ENCODE measurements around the gene OR52J3.
"Not testable (repeated sequence)": the region's sequence is repeated elsewhere in the genome, so short reads cannot be mapped to it uniquely, and the experiment has no call there.

OR52J3 gene

DNA sequence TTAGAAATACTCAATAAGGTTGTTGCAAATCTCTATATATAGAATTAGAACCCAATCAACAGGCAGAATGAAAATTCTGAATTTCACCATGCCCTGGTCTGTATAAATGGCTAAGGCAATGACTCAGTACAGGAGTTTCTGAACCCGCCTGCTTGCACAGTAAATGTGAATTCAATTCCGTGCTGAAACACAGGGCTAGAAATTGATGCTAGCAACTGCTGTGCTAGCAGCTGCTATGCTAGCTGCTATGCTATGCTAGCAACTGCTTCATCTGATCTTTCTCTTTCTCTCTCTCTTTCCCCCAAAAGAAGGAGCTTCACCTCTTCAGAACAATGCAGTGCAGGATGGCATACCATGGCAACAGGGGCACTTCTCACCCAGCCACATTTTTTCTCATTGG, 9.7 kb upstream of the OR52J3 start:
- no peak overlapping the region for H3K4me3 ChIP-seq (ENCODE audit: control insufficient read depth, low read depth, low read length)
- TF ChIP-seq, protein P1, sequence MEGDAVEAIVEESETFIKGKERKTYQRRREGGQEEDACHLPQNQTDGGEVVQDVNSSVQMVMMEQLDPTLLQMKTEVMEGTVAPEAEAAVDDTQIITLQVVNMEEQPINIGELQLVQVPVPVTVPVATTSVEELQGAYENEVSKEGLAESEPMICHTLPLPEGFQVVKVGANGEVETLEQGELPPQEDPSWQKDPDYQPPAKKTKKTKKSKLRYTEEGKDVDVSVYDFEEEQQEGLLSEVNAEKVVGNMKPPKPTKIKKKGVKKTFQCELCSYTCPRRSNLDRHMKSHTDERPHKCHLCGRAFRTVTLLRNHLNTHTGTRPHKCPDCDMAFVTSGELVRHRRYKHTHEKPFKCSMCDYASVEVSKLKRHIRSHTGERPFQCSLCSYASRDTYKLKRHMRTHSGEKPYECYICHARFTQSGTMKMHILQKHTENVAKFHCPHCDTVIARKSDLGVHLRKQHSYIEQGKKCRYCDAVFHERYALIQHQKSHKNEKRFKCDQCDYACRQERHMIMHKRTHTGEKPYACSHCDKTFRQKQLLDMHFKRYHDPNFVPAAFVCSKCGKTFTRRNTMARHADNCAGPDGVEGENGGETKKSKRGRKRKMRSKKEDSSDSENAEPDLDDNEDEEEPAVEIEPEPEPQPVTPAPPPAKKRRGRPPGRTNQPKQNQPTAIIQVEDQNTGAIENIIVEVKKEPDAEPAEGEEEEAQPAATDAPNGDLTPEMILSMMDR (conservative IDR thresholded peaks at IDR 0.05; ENCODE audit: control insufficient read depth, insufficient read depth, low read depth, low read length) = no peak
- DNase-seq (ENCODE audit: low read depth) = no peak

DNA sequence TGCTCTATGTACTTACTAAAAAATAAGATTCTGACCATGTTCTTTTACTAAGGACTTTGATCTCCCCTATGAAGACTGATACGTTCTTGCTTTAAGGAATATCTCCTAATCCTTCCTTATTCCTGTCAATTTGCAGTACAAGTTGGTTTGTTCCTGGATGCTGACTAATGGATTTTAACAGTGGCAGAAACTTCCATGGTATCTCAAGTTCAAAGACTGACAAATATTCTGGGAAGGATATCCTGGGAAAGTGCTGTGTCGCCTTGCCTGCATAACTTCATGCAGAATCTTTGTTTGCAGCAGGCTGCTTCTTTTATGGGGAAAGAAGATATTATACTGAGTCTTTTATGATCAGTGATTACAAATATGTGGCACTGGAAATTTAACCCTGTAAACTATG, 8.4 kb upstream of the OR52J3 start:
- TF ChIP-seq, protein P1 (conservative IDR thresholded peaks at IDR 0.05; ENCODE audit: control insufficient read depth, insufficient read depth, low read depth, low read length) = no peak
- DNase-seq (ENCODE audit: low read depth) = no peak
- no peak overlapping the region for H3K4me3 ChIP-seq (ENCODE audit: control insufficient read depth, low read depth, low read length)

DNA sequence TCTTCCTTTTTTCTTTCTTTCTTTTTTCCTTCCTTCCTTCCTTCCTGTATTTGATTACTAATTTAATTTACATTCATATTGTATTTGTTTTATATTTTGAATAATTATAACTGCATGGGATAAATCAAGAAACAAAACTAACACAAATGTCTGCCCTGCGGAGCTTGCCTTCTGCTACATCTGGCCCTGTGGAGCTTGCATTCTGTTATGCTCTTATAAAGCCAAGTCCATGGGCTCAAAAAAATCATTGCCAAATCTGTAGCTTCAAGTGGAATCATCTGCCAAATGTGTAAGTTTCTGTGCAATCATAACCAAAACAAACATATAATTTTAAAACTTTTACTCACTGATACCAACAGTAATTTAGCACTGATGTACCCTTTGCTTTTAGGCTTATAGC, 8.0 kb upstream of the OR52J3 start:
- DNase-seq (ENCODE audit: low read depth) = no peak
- TF ChIP-seq, protein P1 (conservative IDR thresholded peaks at IDR 0.05; ENCODE audit: control insufficient read depth, insufficient read depth, low read depth, low read length) = no peak
- H3K4me3 ChIP-seq (ENCODE audit: control insufficient read depth, low read depth, low read length) = no peak overlapping the region

DNA sequence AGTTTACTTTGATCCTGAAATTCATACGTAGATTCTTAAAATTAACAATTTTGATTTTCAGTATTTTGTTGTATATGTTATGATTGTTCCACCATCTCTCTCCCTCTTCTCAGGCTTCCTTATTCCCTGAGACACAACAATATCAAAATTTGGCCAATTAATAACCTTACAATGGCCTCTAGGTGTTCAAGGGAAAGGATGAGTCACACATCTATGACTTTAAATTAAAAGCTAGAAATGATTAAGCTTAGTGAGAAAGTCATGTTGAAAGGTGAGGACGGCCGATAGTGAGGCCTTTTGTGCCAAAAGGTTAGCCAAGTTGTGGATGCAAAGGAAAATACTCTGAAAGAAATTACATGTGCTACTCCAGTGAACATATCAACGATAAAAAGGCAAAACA, 5.5 kb upstream of the OR52J3 start:
- DNase-seq (ENCODE audit: low read depth) = no peak
- TF ChIP-seq, protein P1 (conservative IDR thresholded peaks at IDR 0.05; ENCODE audit: control insufficient read depth, insufficient read depth, low read depth, low read length) = no peak
- no peak overlapping the region for H3K4me3 ChIP-seq (ENCODE audit: control insufficient read depth, low read depth, low read length)

DNA sequence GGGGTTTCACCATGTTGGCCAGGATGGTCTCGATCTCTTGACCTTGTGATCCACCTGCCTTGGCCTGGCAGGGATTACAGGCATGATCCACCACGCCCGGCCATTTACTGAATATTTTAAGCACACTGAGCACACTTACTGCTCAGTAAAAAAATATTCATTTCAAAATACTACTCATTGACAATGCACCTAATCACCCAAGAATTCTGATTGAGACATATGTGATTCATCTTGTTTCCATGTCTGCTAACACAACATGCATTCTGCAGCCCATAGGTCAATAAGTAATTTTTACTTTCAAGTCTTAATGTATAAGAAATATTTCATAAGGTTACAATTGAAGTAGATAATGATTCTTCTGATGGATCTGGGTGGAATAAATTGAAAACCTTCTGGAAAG, 4.2 kb upstream of the OR52J3 start:
- DNase-seq (ENCODE audit: low read depth) = no peak
- TF ChIP-seq, protein P1 (conservative IDR thresholded peaks at IDR 0.05; ENCODE audit: control insufficient read depth, insufficient read depth, low read depth, low read length) = no peak
- no peak overlapping the region for H3K4me3 ChIP-seq (ENCODE audit: control insufficient read depth, low read depth, low read length)

DNA sequence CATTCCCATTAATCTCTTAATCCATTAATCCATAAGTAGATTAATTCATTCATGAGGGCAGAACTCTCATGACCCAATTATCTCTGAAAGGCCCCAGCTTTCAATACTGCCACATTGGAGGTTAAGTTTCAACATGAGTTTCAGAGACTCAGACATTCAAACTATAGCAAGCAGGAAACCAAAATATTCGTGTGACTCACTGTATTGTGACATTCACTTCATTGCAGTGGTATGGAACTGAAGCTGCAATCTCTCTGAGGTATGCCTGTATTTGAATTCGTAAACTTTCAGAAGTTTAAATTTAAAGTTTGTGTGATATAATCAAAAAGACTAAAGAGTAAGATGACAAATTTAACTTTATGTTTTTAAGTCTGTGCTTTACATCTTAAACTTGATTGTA, 2.9 kb upstream of the OR52J3 start:
- peak; percentile 16 for DNase-seq (ENCODE audit: low read depth)
- TF ChIP-seq, protein P1 (conservative IDR thresholded peaks at IDR 0.05; ENCODE audit: control insufficient read depth, insufficient read depth, low read depth, low read length) = no peak
- H3K4me3 ChIP-seq (ENCODE audit: control insufficient read depth, low read depth, low read length) = no peak overlapping the region

DNA sequence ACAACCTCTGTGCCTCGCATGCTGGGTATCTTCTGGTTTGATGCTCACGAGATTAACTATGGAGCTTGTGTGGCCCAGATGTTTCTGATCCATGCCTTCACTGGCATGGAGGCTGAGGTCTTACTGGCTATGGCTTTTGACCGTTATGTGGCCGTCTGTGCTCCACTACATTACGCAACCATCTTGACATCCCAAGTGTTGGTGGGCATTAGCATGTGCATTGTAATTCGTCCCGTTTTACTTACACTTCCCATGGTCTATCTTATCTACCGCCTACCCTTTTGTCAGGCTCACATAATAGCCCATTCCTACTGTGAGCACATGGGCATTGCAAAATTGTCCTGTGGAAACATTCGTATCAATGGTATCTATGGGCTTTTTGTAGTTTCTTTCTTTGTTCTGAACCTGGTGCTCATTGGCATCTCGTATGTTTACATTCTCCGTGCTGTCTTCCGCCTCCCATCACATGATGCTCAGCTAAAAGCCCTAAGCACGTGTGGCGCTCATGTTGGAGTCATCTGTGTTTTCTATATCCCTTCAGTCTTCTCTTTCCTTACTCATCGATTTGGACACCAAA, 516 bp downstream of the OR52J3 start:
- no peak for DNase-seq (ENCODE audit: low read depth)
- H3K4me3 ChIP-seq (ENCODE audit: control insufficient read depth, low read depth, low read length) = no peak overlapping the region
- TF ChIP-seq, protein P1 (conservative IDR thresholded peaks at IDR 0.05; ENCODE audit: control insufficient read depth, insufficient read depth, low read depth, low read length) = no peak

DNA sequence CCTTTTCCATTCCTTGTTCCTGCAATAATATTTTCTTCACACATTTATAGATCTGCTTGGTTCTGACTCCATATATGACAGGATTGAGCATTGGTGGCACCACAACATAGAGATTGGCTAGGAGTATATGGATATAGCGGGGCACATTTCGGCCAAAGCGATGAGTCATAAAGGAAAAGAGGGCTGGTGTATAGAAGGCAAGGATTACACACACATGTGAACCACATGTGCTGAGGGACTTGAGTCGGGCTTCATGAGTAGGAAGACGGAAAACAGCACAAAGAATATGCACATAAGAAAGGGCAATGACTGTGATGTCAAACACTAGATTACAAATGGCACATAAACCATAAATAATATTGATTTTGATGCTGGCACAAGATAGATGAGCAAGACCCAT, 12.4 kb downstream of the OR52J3 start:
- not testable (repeated sequence) for H3K4me3 ChIP-seq (ENCODE audit: control insufficient read depth, low read depth, low read length); DNase-seq (ENCODE audit: low read depth)

Measured in fibroblast of mammary gland (primary cell).